Tibial nerve (tissue), 4 donors: Measurements from ENCODE around the gene PRR30. TPM values are rescaled to one million over a fixed set of nuclear protein-coding genes. Genes with fewer than 3 reads are reported as not detected.

Experiments used
- DNase-seq, 2 donors: peaks; one replicate each; pipeline ENCODE4 v3.0.0-alpha.2; 2019; ENCODE audit warnings: low spot score in 2 of 2
- H3K27ac ChIP-seq, 4 donors: fragments of 200-600 bp; sonication (generic) in 3 of 4; one replicate each; pipeline ENCODE4 v1.5.1; 2017 to 2019; ENCODE audit warnings: mild to moderate bottlenecking in 1 of 4
- H3K27me3 ChIP-seq, 2 donors: fragments of 200-600 bp; sonication (generic) in 1 of 2; one replicate each; pipeline versions ENCODE4 v1.5.1 to v1.6.0; 2017 to 2019
- H3K36me3 ChIP-seq, 3 donors: fragments of 200-600 bp; sonication (generic); one replicate each; pipeline ENCODE4 v1.5.1; 2018 to 2019
- H3K4me1 ChIP-seq, 4 donors: fragments of 200-600 bp; sonication (generic) in 3 of 4; one replicate each; pipeline ENCODE4 v1.5.1; 2017 to 2019
- H3K4me3 ChIP-seq, 4 donors: fragments of 200-600 bp; sonication (generic) in 3 of 4; one replicate each; pipeline ENCODE4 v1.5.1; 2017 to 2019; ENCODE audit warnings: mild to moderate bottlenecking in 1 of 4, moderate library complexity in 1 of 4
- H3K9me3 ChIP-seq, 4 donors: fragments of 200-600 bp; sonication (generic) in 3 of 4; one replicate each; pipeline ENCODE4 v1.5.1; 2017 to 2019
- EP300 ChIP-seq, 2 donors: sonication (generic); formaldehyde crosslinking; IDR thresholded peaks; one replicate each; pipeline ENCODE4 v1.6.1; 2017; ENCODE audit warnings: antibody characterized with exemption in 2 of 2, mild to moderate bottlenecking in 1 of 2
- POLR2A ChIP-seq, 2 donors: fragments of 450-650 bp; IDR thresholded peaks; one replicate each; pipeline ENCODE4 v1.6.1; 2017; ENCODE audit warnings: antibody characterized with exemption in 2 of 2, mild to moderate bottlenecking in 2 of 2, moderate library complexity in 2 of 2
- WGBS, 2 donors: methylation state at CpG; one replicate each; pipeline ENCODE4 v1.1.5; 2018; 5-methylcytosine and 5-hydroxymethylcytosine counted together
- total RNA-seq, 4 donors: library from RNA; depleted of rRNA; stranded (reverse); fragments of >200 nt; gene quantifications; one replicate each; pipeline ENCODE4 v1.1.0, GENCODE V29; 2016
- TF ChIP-seq, protein P1 (sequence below), 5 experiments: fragments of 200-600 bp in 3 of 5; fragments of 450-650 bp in 2 of 5; sonication (generic) in 3 of 5; IDR thresholded peaks; one replicate each; pipeline ENCODE4 v1.5.1; 2016 to 2019; ENCODE audit warnings: antibody characterized with exemption in 5 of 5, mild to moderate bottlenecking in 3 of 5, moderate library complexity in 2 of 5

PRR30 gene
- total RNA-seq, 4 donors from 2014 or later: not detected

GRCh38 chr2:27171351-27171848, 32.2 kb upstream of the PRR30 start:
- no peak overlapping the region for H3K27ac ChIP-seq
- no peaks in the 10 kb centered on the region for H3K9me3 ChIP-seq
- peaks cover 0 to 3% of the 10 kb centered on the region in 2 donors for H3K27me3 ChIP-seq
- no peak for TF ChIP-seq POLR2A (IDR thresholded peaks at IDR 0.05)
- TF ChIP-seq EP300 (IDR thresholded peaks at IDR 0.05): no peak
- TF ChIP-seq, protein P1, sequence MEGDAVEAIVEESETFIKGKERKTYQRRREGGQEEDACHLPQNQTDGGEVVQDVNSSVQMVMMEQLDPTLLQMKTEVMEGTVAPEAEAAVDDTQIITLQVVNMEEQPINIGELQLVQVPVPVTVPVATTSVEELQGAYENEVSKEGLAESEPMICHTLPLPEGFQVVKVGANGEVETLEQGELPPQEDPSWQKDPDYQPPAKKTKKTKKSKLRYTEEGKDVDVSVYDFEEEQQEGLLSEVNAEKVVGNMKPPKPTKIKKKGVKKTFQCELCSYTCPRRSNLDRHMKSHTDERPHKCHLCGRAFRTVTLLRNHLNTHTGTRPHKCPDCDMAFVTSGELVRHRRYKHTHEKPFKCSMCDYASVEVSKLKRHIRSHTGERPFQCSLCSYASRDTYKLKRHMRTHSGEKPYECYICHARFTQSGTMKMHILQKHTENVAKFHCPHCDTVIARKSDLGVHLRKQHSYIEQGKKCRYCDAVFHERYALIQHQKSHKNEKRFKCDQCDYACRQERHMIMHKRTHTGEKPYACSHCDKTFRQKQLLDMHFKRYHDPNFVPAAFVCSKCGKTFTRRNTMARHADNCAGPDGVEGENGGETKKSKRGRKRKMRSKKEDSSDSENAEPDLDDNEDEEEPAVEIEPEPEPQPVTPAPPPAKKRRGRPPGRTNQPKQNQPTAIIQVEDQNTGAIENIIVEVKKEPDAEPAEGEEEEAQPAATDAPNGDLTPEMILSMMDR (IDR thresholded peaks at IDR 0.05): no peak
- WGBS, 2 donors: 64 to 74% methylated on average over 8 of the region's 8 CpGs
- H3K4me3 ChIP-seq: no peak overlapping the region
- no peaks in the 10 kb centered on the region for H3K36me3 ChIP-seq
- DNase-seq: no peak
- peaks cover 0 to 7% (median 3%) of the 10 kb centered on the region in 4 donors for H3K4me1 ChIP-seq

- Histone ChIP-seq H3K36me3 (no peaks in the 10 kb centered on the region), H3K27ac (no peak overlapping the region), H3K4me3 (no peak overlapping the region), H3K27me3 (peaks cover 0 to 3% of the 10 kb centered on the region in 2 donors), H3K4me1 (peaks cover 0 to 7% (median 3%) of the 10 kb centered on the region in 4 donors), H3K9me3 (no peaks in the 10 kb centered on the region)
- no peak for DNase-seq
- TF ChIP-seq EP300 (IDR thresholded peaks at IDR 0.05) (no peak), POLR2A (IDR thresholded peaks at IDR 0.05) (no peak)
- TF ChIP-seq, protein P1 (IDR thresholded peaks at IDR 0.05): no peak
- WGBS, 2 donors: 74 to 78% methylated on average over 6 of the region's 6 CpGs
Observed at GRCh38 chr2:27170581-27171337, 31.5 kb upstream of the PRR30 start.

- Histone ChIP-seq H3K4me3 (no peak overlapping the region), H3K4me1 (peaks cover 0 to 5% (median 0%) of the 10 kb centered on the region in 4 donors), H3K36me3 (no peaks in the 10 kb centered on the region), H3K27ac (no peak overlapping the region), H3K9me3 (no peaks in the 10 kb centered on the region), H3K27me3 (peaks cover 0 to 3% of the 10 kb centered on the region in 2 donors)
- 81 to 82% methylated on average over 8 of the region's 8 CpGs for WGBS, 2 donors
- TF ChIP-seq, protein P1 (IDR thresholded peaks at IDR 0.05): no peak
- no peak for TF ChIP-seq EP300 (IDR thresholded peaks at IDR 0.05)
- TF ChIP-seq POLR2A (IDR thresholded peaks at IDR 0.05): no peak
- no peak for DNase-seq
Observed at GRCh38 chr2:27164960-27165763, 26.0 kb upstream of the PRR30 start.

GRCh38 chr2:27162151-27163121, 23.2 kb upstream of the PRR30 start:
- no peak overlapping the region for H3K4me3 ChIP-seq
- DNase-seq: no peak
- H3K9me3 ChIP-seq: no peaks in the 10 kb centered on the region
- H3K27ac ChIP-seq: no peak overlapping the region
- 82% methylated on average over 15 of the region's 15 CpGs for WGBS, 2 donors
- H3K27me3 ChIP-seq: peaks cover 0 to under 1% of the 10 kb centered on the region in 2 donors
- TF ChIP-seq EP300 (IDR thresholded peaks at IDR 0.05) (no peak), POLR2A (IDR thresholded peaks at IDR 0.05) (no peak)
- TF ChIP-seq, protein P1 (IDR thresholded peaks at IDR 0.05): no peak
- no peaks in the 10 kb centered on the region for H3K36me3 ChIP-seq
- no peaks in the 10 kb centered on the region for H3K4me1 ChIP-seq
